Suprapubic skin (tissue), 4 donors: ENCODE data around the gene LRRC43. TPM values are rescaled to one million over a fixed set of nuclear protein-coding genes. Genes with fewer than 3 reads are reported as not detected.

Experiments
- DNase-seq, 2 donors: peaks; one replicate each; pipeline ENCODE4 v3.0.0-alpha.2; 2019; ENCODE audit warnings: low spot score in 2 of 2
- H3K27ac ChIP-seq: fragments of 200-600 bp; sonication (generic); one replicate; pipeline ENCODE4 v1.5.1; 2019
- H3K27me3 ChIP-seq: fragments of 200-600 bp; sonication (generic); one replicate; pipeline ENCODE4 v1.5.1; 2019
- H3K36me3 ChIP-seq: fragments of 200-600 bp; sonication (generic); one replicate; pipeline ENCODE4 v1.5.1; 2019
- H3K4me1 ChIP-seq: fragments of 200-600 bp; sonication (generic); one replicate; pipeline ENCODE4 v1.5.1; 2019
- H3K4me3 ChIP-seq: fragments of 200-600 bp; sonication (generic); one replicate; pipeline ENCODE4 v1.5.1; 2019; ENCODE audit warnings: mild to moderate bottlenecking
- H3K9me3 ChIP-seq: fragments of 200-600 bp; sonication (generic); one replicate; pipeline ENCODE4 v1.5.1; 2019
- CTCF ChIP-seq, 2 donors: fragments of 200-600 bp in 1 of 2; fragments of 450-650 bp in 1 of 2; sonication (generic) in 1 of 2; IDR thresholded peaks; one replicate each; pipeline ENCODE4 v1.5.1; 2016 to 2019; ENCODE audit warnings: antibody characterized with exemption in 2 of 2, mild to moderate bottlenecking in 1 of 2, moderate library complexity in 1 of 2
- EP300 ChIP-seq: sonication (generic); formaldehyde crosslinking; IDR thresholded peaks from one replicate; pipeline ENCODE4 v1.6.1; 2017; ENCODE audit warnings: antibody characterized with exemption
- POLR2A ChIP-seq, 2 donors: fragments of 450-650 bp; IDR thresholded peaks; one replicate each; pipeline ENCODE4 v1.6.1; 2017; ENCODE audit warnings: antibody characterized with exemption in 2 of 2, mild to moderate bottlenecking in 2 of 2, moderate library complexity in 2 of 2
- POLR2AphosphoS5 ChIP-seq, 3 donors: sonication (generic); formaldehyde crosslinking; IDR thresholded peaks; one replicate each; pipeline ENCODE4 v1.6.1; 2017; ENCODE audit warnings: antibody characterized with exemption in 3 of 3
- WGBS: methylation state at CpG from one replicate; pipeline ENCODE4 v1.1.5; 2018; 5-methylcytosine and 5-hydroxymethylcytosine counted together
- total RNA-seq, 4 donors: library from RNA; depleted of rRNA; stranded (reverse); fragments of >200 nt; gene quantifications; one replicate each; pipeline ENCODE4 v1.1.0, GENCODE V29; 2016

Gene LRRC43
- total RNA-seq, 4 donors from 2014 or later: 1.1 TPM; not detected in 3

GRCh38 chr12:122158700-122159285, 24.1 kb upstream of the LRRC43 start:
- TF ChIP-seq POLR2AphosphoS5 (IDR thresholded peaks at IDR 0.05) (no peak), POLR2A (IDR thresholded peaks at IDR 0.05) (no peak), CTCF (IDR thresholded peaks at IDR 0.05) (no peak), EP300 (no peak)
- WGBS: 87% methylated on average over 7 of the region's 7 CpGs

GRCh38 chr12:122159882-122160281, 23.0 kb upstream of the LRRC43 start:
- DNase-seq: no peak
- Histone ChIP-seq H3K27ac (no peak overlapping the region), H3K4me1 (no peaks in the 10 kb centered on the region), H3K9me3 (no peaks in the 10 kb centered on the region), H3K36me3 (no peaks in the 10 kb centered on the region), H3K4me3 (no peak overlapping the region), H3K27me3 (peaks cover 3% of the 10 kb centered on the region)
- WGBS: 77% methylated on average over 4 of the region's 4 CpGs
- no peak for TF ChIP-seq POLR2AphosphoS5 (IDR thresholded peaks at IDR 0.05)
- no peak for TF ChIP-seq CTCF (IDR thresholded peaks at IDR 0.05)
- TF ChIP-seq EP300: no peak
- TF ChIP-seq POLR2A (IDR thresholded peaks at IDR 0.05): no peak

More at GRCh38 chr12:122158700-122159285, 24.1 kb upstream of the LRRC43 start:
- Histone ChIP-seq H3K4me3 (no peak overlapping the region), H3K27me3 (peaks cover 3% of the 10 kb centered on the region), H3K36me3 (no peaks in the 10 kb centered on the region), H3K27ac (no peak overlapping the region), H3K4me1 (no peaks in the 10 kb centered on the region), H3K9me3 (no peaks in the 10 kb centered on the region)
- no peak for DNase-seq

- no peak overlapping the region for H3K27ac ChIP-seq
- TF ChIP-seq POLR2AphosphoS5 (IDR thresholded peaks at IDR 0.05): no peak
- no peak for TF ChIP-seq CTCF (IDR thresholded peaks at IDR 0.05)
- TF ChIP-seq EP300: no peak
- H3K36me3 ChIP-seq: no peaks in the 10 kb centered on the region
- DNase-seq: no peak
- 69% methylated on average over 11 of the region's 11 CpGs for WGBS
- H3K4me1 ChIP-seq: no peaks in the 10 kb centered on the region
- H3K4me3 ChIP-seq: no peak overlapping the region
- no peaks in the 10 kb centered on the region for H3K9me3 ChIP-seq
- peaks cover 3% of the 10 kb centered on the region for H3K27me3 ChIP-seq
Observed at GRCh38 chr12:122160761-122161160, 22.2 kb upstream of the LRRC43 start.

GRCh38 chr12:122161682-122162081, 21.2 kb upstream of the LRRC43 start:
- Histone ChIP-seq H3K27ac (no peak overlapping the region), H3K27me3 (peaks cover 3% of the 10 kb centered on the region), H3K4me3 (no peak overlapping the region), H3K36me3 (no peaks in the 10 kb centered on the region), H3K9me3 (no peaks in the 10 kb centered on the region), H3K4me1 (no peaks in the 10 kb centered on the region)
- no peak for DNase-seq
- TF ChIP-seq POLR2A (IDR thresholded peaks at IDR 0.05): no peak
- no peak for TF ChIP-seq POLR2AphosphoS5 (IDR thresholded peaks at IDR 0.05)
- no peak for TF ChIP-seq EP300
- TF ChIP-seq CTCF (IDR thresholded peaks at IDR 0.05): no peak
- WGBS: 75% methylated on average over 8 of the region's 8 CpGs

GRCh38 chr12:122162976-122163375, 19.9 kb upstream of the LRRC43 start:
- Histone ChIP-seq H3K27me3 (peaks cover 3% of the 10 kb centered on the region), H3K9me3 (no peaks in the 10 kb centered on the region), H3K36me3 (no peaks in the 10 kb centered on the region), H3K27ac (no peak overlapping the region), H3K4me3 (no peak overlapping the region), H3K4me1 (no peaks in the 10 kb centered on the region)
- WGBS: 86% methylated on average over 3 of the region's 3 CpGs
- DNase-seq: no peak
- TF ChIP-seq POLR2A (IDR thresholded peaks at IDR 0.05) (no peak), EP300 (no peak), CTCF (IDR thresholded peaks at IDR 0.05) (no peak), POLR2AphosphoS5 (IDR thresholded peaks at IDR 0.05) (no peak)
